ENCODE results near the gene SHROOM2. TPM values are rescaled to one million over a fixed set of nuclear protein-coding genes. Genes with fewer than 3 reads are reported as not detected.

The SHROOM2 gene
- polyA plus RNA-seq, 1 donor (not counting 4 experiments of a cell fraction or from before 2014, with no cell fraction given): 3.3 TPM

- H3K27me3 ChIP-seq (ENCODE audit: control insufficient read depth, extremely low read depth, insufficient read depth, low read length): no peaks in the 10 kb centered on the region
- no peak overlapping the region for H3K27ac ChIP-seq (ENCODE audit: control insufficient read depth, insufficient read depth, low read length)
- no peaks in the 10 kb centered on the region for H3K36me3 ChIP-seq (ENCODE audit: control insufficient read depth in 2 of 2, extremely low read depth in 1 of 2, insufficient read depth in 2 of 2, low read length in 2 of 2)
- no peaks in the 10 kb centered on the region for H4K20me1 ChIP-seq (ENCODE audit: control insufficient read depth, extremely low read depth, insufficient read depth, low read length)
- H3K9me1 ChIP-seq (ENCODE audit: control insufficient read depth, extremely low read depth, insufficient read depth, low read length): no peaks in the 10 kb centered on the region
- no peak for TF ChIP-seq EZH2 (IDR thresholded peaks at IDR 0.05; ENCODE audit: low read length)
- no peak for TF ChIP-seq CTCF (optimal IDR thresholded peaks at IDR 0.05 in 1 of 3, IDR thresholded peaks at IDR 0.05 in 1 of 3, conservative IDR thresholded peaks at IDR 0.05 in 1 of 3; ENCODE audit: extremely low read depth in 1 of 3, insufficient read depth in 2 of 3, low read length in 3 of 3)
- dilution Hi-C loops (cut with MboI; ENCODE audit: extremely low pct_ligation_motif_present, low sequenced_read_pairs): no loop called here
- no peaks in the 10 kb centered on the region for H3K9me3 ChIP-seq (ENCODE audit: control insufficient read depth, low read depth, low read length)
- no peak overlapping the region for H3K4me3 ChIP-seq (ENCODE audit: control insufficient read depth in 2 of 3, extremely low read depth in 1 of 3, insufficient read depth in 2 of 3, low read depth in 1 of 3, low read length in 3 of 3)
- H3K79me2 ChIP-seq (ENCODE audit: control insufficient read depth, insufficient read depth, low read length): no peaks in the 10 kb centered on the region
- no peak for DNase-seq (ENCODE audit: low read depth, low spot score)
- no peak overlapping the region for H3K9ac ChIP-seq (ENCODE audit: control insufficient read depth, extremely low read depth, insufficient read depth, low read length)
- no peak overlapping the region for H2AFZ ChIP-seq (ENCODE audit: control insufficient read depth, low read length)
- H3K4me2 ChIP-seq (ENCODE audit: control insufficient read depth, extremely low read depth, insufficient read depth, low read depth, low read length): no peak overlapping the region
- no peaks in the 10 kb centered on the region for H3K4me1 ChIP-seq (ENCODE audit: control insufficient read depth, extremely low read depth, insufficient read depth, low read length)
- no peak for FAIRE-seq
These were observed 98.0 kb downstream of the SHROOM2 start for GRCh38 chrX:9884031-9884779.

GRCh38 chrX:9885150-9885549 lies 98.9 kb downstream of the SHROOM2 start:
- no peaks in the 10 kb centered on the region for H3K4me1 ChIP-seq (ENCODE audit: control insufficient read depth, extremely low read depth, insufficient read depth, low read length)
- no peaks in the 10 kb centered on the region for H3K36me3 ChIP-seq (ENCODE audit: control insufficient read depth in 2 of 2, extremely low read depth in 1 of 2, insufficient read depth in 2 of 2, low read length in 2 of 2)
- H3K4me3 ChIP-seq (ENCODE audit: control insufficient read depth in 2 of 3, extremely low read depth in 1 of 3, insufficient read depth in 2 of 3, low read depth in 1 of 3, low read length in 3 of 3): no peak overlapping the region
- FAIRE-seq (no peak), DNase-seq (ENCODE audit: low read depth, low spot score) (no peak)
- TF ChIP-seq EZH2 (IDR thresholded peaks at IDR 0.05; ENCODE audit: low read length) (no peak), CTCF (optimal IDR thresholded peaks at IDR 0.05 in 1 of 3, IDR thresholded peaks at IDR 0.05 in 1 of 3, conservative IDR thresholded peaks at IDR 0.05 in 1 of 3; ENCODE audit: extremely low read depth in 1 of 3, insufficient read depth in 2 of 3, low read length in 3 of 3) (peak; percentile 57 to 81 (median 77))
- no peak overlapping the region for H3K9ac ChIP-seq (ENCODE audit: control insufficient read depth, extremely low read depth, insufficient read depth, low read length)
- H3K9me3 ChIP-seq (ENCODE audit: control insufficient read depth, low read depth, low read length): no peaks in the 10 kb centered on the region
- dilution Hi-C loops (cut with MboI; ENCODE audit: extremely low pct_ligation_motif_present, low sequenced_read_pairs): no loop called here
- no peak overlapping the region for H3K27ac ChIP-seq (ENCODE audit: control insufficient read depth, insufficient read depth, low read length)
- no peak overlapping the region for H3K4me2 ChIP-seq (ENCODE audit: control insufficient read depth, extremely low read depth, insufficient read depth, low read depth, low read length)
- H3K79me2 ChIP-seq (ENCODE audit: control insufficient read depth, insufficient read depth, low read length): no peaks in the 10 kb centered on the region
- no peaks in the 10 kb centered on the region for H3K27me3 ChIP-seq (ENCODE audit: control insufficient read depth, extremely low read depth, insufficient read depth, low read length)
- no peak overlapping the region for H2AFZ ChIP-seq (ENCODE audit: control insufficient read depth, low read length)
- no peaks in the 10 kb centered on the region for H3K9me1 ChIP-seq (ENCODE audit: control insufficient read depth, extremely low read depth, insufficient read depth, low read length)
- H4K20me1 ChIP-seq (ENCODE audit: control insufficient read depth, extremely low read depth, insufficient read depth, low read length): no peaks in the 10 kb centered on the region

All from keratinocyte (primary cell).